Left kidney (tissue), 1 donor: ENCODE data around the gene PF4V1. TPM values are rescaled to one million over a fixed set of nuclear protein-coding genes. Genes with fewer than 3 reads are reported as not detected.

ENCODE experiments used
- polyA plus RNA-seq: library from polyadenylated mRNA; unstranded; fragments of 120-200 nt; gene quantifications from one replicate; pipeline ENCODE4 v1.2.1, GENCODE V29; 2013; ENCODE audit not compliant: insufficient read length

The PF4V1 gene
- polyA plus RNA-seq, 1 donor, result not detected

Other genes with a start within 250 kb of the PF4V1 start
- 8.8 TPM for gene RASSF6, start 232.9 kb upstream of the PF4V1 start, polyA plus RNA-seq
- gene CXCL8, start 112.7 kb upstream of the PF4V1 start, polyA plus RNA-seq, result 0.63 TPM
- not detected for gene CXCL6, start 16.6 kb upstream of the PF4V1 start, polyA plus RNA-seq
- 0.50 TPM for gene CXCL1, start 16.1 kb downstream of the PF4V1 start, polyA plus RNA-seq
- 3.4 TPM for gene PF4, start 128.7 kb downstream of the PF4V1 start, polyA plus RNA-seq
- 14.8 TPM for gene PPBP, start 134.9 kb downstream of the PF4V1 start, polyA plus RNA-seq
- 0.12 TPM for gene CXCL5, start 145.4 kb downstream of the PF4V1 start, polyA plus RNA-seq
- 0.15 TPM for gene CXCL3, start 185.4 kb downstream of the PF4V1 start, polyA plus RNA-seq
- gene CXCL2, start 245.9 kb downstream of the PF4V1 start, polyA plus RNA-seq, result 0.38 TPM